ENCODE results near the gene UBE2I.

- no peak for TF ChIP-seq EZH2 (IDR thresholded peaks at IDR 0.05; ENCODE audit: borderline replicate concordance, insufficient read depth, low read depth, low read length, poor library complexity, severe bottlenecking)
- TF ChIP-seq CTCF (IDR thresholded peaks at IDR 0.05): no peak
These were observed 26.0 kb downstream of the UBE2I start for GRCh38 chr16:1335211-1335971.

Measured in B cell (primary cell).